Heart right ventricle (tissue), 16 donors: ENCODE data around the gene NFAT5. TPM values are rescaled to one million over a fixed set of nuclear protein-coding genes. Genes with fewer than 3 reads are reported as not detected.

Experiments
- ATAC-seq, 8 donors: fragments of 200-7000 bp; cut with Tn5 transposase; one replicate each; pipeline ENCODE4 v1.9.1; 2020; ENCODE audit warnings: mild to moderate bottlenecking in 8 of 8, moderate library complexity in 8 of 8, moderate number of reproducible peaks in 1 of 8
- DNase-seq, 2 donors: peaks; one replicate each; pipeline ENCODE4 v3.0.0-alpha.2; 2020
- H3K27ac ChIP-seq, 10 donors: fragments of 200-600 bp; sonication (generic) in 2 of 10; one replicate each; pipeline versions ENCODE4 v1.5.0 to v1.8.0; 2020 to 2022; ENCODE audit warnings: mild to moderate bottlenecking in 3 of 10
- H3K27me3 ChIP-seq, 7 donors: fragments of 200-600 bp; one replicate each; pipeline ENCODE4 v1.8.0; 2021 to 2022; ENCODE audit warnings: mild to moderate bottlenecking in 2 of 7
- H3K36me3 ChIP-seq, 9 donors: fragments of 200-600 bp; sonication (generic) in 1 of 9; one replicate each; pipeline versions ENCODE4 v1.5.0 to v1.8.0; 2020 to 2022; ENCODE audit warnings: mild to moderate bottlenecking in 2 of 9
- H3K4me1 ChIP-seq, 9 donors: fragments of 200-600 bp; sonication (generic) in 1 of 9; one replicate each; pipeline versions ENCODE4 v1.5.0 to v1.8.0; 2020 to 2022; ENCODE audit warnings: mild to moderate bottlenecking in 4 of 9
- H3K4me3 ChIP-seq, 10 donors: fragments of 200-600 bp; sonication (generic) in 2 of 10; one replicate each; pipeline versions ENCODE4 v1.5.0 to v1.8.0; 2020 to 2022; ENCODE audit warnings: mild to moderate bottlenecking in 7 of 10, moderate library complexity in 2 of 10
- H3K9me3 ChIP-seq, 11 donors: fragments of 200-600 bp in 10 of 11; sonication (generic) in 2 of 11; one replicate each; pipeline versions ENCODE4 v1.5.0 to v1.8.0; 2013 to 2022; ENCODE audit warnings: mild to moderate bottlenecking in 2 of 11, control low read depth in 1 of 11, moderate library complexity in 1 of 11
- CTCF ChIP-seq, 9 donors: fragments of 200-600 bp; sonication (generic) in 2 of 9; IDR thresholded peaks; one replicate each; pipeline versions ENCODE4 v1.5.0 to v1.8.0; 2021 to 2022; ENCODE audit warnings: antibody characterized with exemption in 9 of 9, mild to moderate bottlenecking in 5 of 9, moderate library complexity in 1 of 9
- WGBS, 2 donors: extraction: QIAGEN DNeasy Blood & Tissue Kit; methylation state at CpG; one replicate each; pipeline ENCODE4 v1.1.7; 2013; ENCODE audit warnings: inconsistent platforms in 1 of 2; 5-methylcytosine and 5-hydroxymethylcytosine counted together
- intact Hi-C, 10 donors: fragments of 100-400 bp; cut with DNase I; formaldehyde crosslinking; loops; one replicate each; pipeline versions ENCODE4 v1.11.1 to v1.14.2; 2022
- polyA plus RNA-seq, 2 donors: library from polyadenylated mRNA; stranded (reverse); fragments of 200-250 nt; gene quantifications; one replicate each; pipeline ENCODE4 v1.2.3, GENCODE V29; 2013
- total RNA-seq, 10 donors: library from RNA; stranded (reverse); fragmentation: NEBNext Ultra II Directional in 3 of 10; extraction: Animal tissue kit (Norgen Biotek cat#: 25700) in 3 of 10; gene quantifications; one replicate each; pipeline versions ENCODE4 v1.2.1 to v1.2.4, GENCODE V29; 2021 to 2023
- donor health status: Arrhythmogenic right ventricular cardiomyopathy.
- donor health status: ischemic (EF 13 %, LVEDD 7.1; RV severe dilation, severe dysfunction).
- donor health status: healthy with polysubstance abuse.
- donor health status: DM: no; HTN: yes; CAD: no.
- donor health status: DM: no; HTN: no; CAD: no.
- donor health status: ischemic (EF 25% LVEDD 6.9; RV normal size, moderate dysfunction).
- donor health status: ischemic (EF 25% LVEDD 5.7; RV mildly dilated, moderate dysfunction).
- donor health status: healthy.
- donor health status: DM: yes; HTN: yes; CAD: no.
- donor health status: Ischemic cardiomyopathy.
- donor health status: ischemic (EF 35%, LVEDD 5.7; RV mildly dilated, moderate dysfunction).
- donor health status: nonischemic (EF 11% LVEDD 7.7; RV severe dilation, severe dysfunction).
- donor health status: DM: yes; HTN: yes; CAD: no.
- donor health status: PGD.
- donor health status: ischemic (EF 29% LVEDD 5.4; RV normal size, mild dysfunction).
- donor health status: nonischemic (EF 23%, LVEDD 6.1; RV moderate dilation, normal function).

The NFAT5 gene
- total and polyA plus RNA-seq, 12 donors: 1.7 to 23.7 (median 20.8) TPM

GRCh38 chr16:69721441-69721957 is 155.7 kb downstream of the NFAT5 start:
- ATAC-seq (no peak), DNase-seq (no peak)
- no peak overlapping the region for H3K27ac ChIP-seq
- H3K9me3 ChIP-seq: no peaks in the 10 kb centered on the region
- intact Hi-C loops: no loop called here
- H3K4me1 ChIP-seq: peaks cover 0 to 21% (median 12%) of the 10 kb centered on the region in 9 donors
- no peak overlapping the region for H3K4me3 ChIP-seq
- TF ChIP-seq CTCF (IDR thresholded peaks at IDR 0.05): no peak
- 96 to 97% methylated on average over 6 of the region's 6 CpGs for WGBS, 2 donors
- H3K27me3 ChIP-seq: no peaks in the 10 kb centered on the region
- H3K36me3 ChIP-seq: peaks cover 0 to 21% (median 9%) of the 10 kb centered on the region in 9 donors

GRCh38 chr16:69724414-69724873 is 158.7 kb downstream of the NFAT5 start:
- Histone ChIP-seq H3K9me3 (no peaks in the 10 kb centered on the region), H3K4me1 (peaks cover 5 to 42% (median 27%) of the 10 kb centered on the region in 9 donors), H3K4me3 (peak overlapping the region in 1 of 10 donors; percentile 58), H3K27ac (peak overlapping the region in 7 of 10 donors; percentile 25 to 86 (median 81)), H3K27me3 (no peaks in the 10 kb centered on the region), H3K36me3 (no peaks in the 10 kb centered on the region)
- intact Hi-C loops: no loop called here
- 97 to 98% methylated on average over 2 of the region's 2 CpGs for WGBS, 2 donors
- no peak for DNase-seq
- no peak for ATAC-seq
- TF ChIP-seq CTCF (IDR thresholded peaks at IDR 0.05): no peak

- H3K4me1 ChIP-seq: peaks cover 5 to 42% (median 27%) of the 10 kb centered on the region in 9 donors
- 53 to 56% methylated on average over 6 of the region's 6 CpGs for WGBS, 2 donors
- DNase-seq (no peak), ATAC-seq (no peak)
- no peak for TF ChIP-seq CTCF (IDR thresholded peaks at IDR 0.05)
- peak overlapping the region in 4 of 10 donors; percentile 1 to 67 (median 59) for H3K4me3 ChIP-seq
- intact Hi-C loops: no loop called here
- no peaks in the 10 kb centered on the region for H3K36me3 ChIP-seq
- no peaks in the 10 kb centered on the region for H3K27me3 ChIP-seq
- H3K27ac ChIP-seq: peak overlapping the region in 8 of 10 donors; percentile 6 to 86 (median 74)
- H3K9me3 ChIP-seq: no peaks in the 10 kb centered on the region
Observed at GRCh38 chr16:69724981-69725479, 159.3 kb downstream of the NFAT5 start.

- intact Hi-C loops: loop anchor here in 1 of 10 donors (2.0 kb wide), 2 partner anchors 17 to 29 kb away; partner anchors contain the start of gene NOB1
- ATAC-seq: no peak
- Histone ChIP-seq H3K4me3 (peak overlapping the region; percentile 32 to 67 (median 56)), H3K4me1 (peaks cover 5 to 42% (median 27%) of the 10 kb centered on the region in 9 donors), H3K9me3 (no peaks in the 10 kb centered on the region), H3K27me3 (no peaks in the 10 kb centered on the region), H3K36me3 (no peaks in the 10 kb centered on the region), H3K27ac (peak overlapping the region; percentile 20 to 87 (median 81))
- 67 to 72% methylated on average over 32 of the region's 32 CpGs for WGBS, 2 donors
- no peak for DNase-seq
- TF ChIP-seq CTCF (IDR thresholded peaks at IDR 0.05): no peak
Observed at GRCh38 chr16:69725480-69726312, 159.9 kb downstream of the NFAT5 start.
